Sigmoid colon (tissue), 7 donors: ENCODE results near the gene GJB2. TPM values are rescaled to one million over a fixed set of nuclear protein-coding genes. Genes with fewer than 3 reads are reported as not detected.

ENCODE experiments used
- DNase-seq: peaks from one replicate; pipeline ENCODE4 v3.0.0-alpha.2; 2019
- H3K27ac ChIP-seq, 4 donors: fragments of 200-600 bp; sonication (generic); one replicate each; pipeline ENCODE4 v1.5.1; 2016 to 2019; ENCODE audit warnings: mild to moderate bottlenecking in 1 of 4
- H3K27me3 ChIP-seq, 3 donors: fragments of 200-600 bp; sonication (generic); one replicate each; pipeline ENCODE4 v1.5.1; 2019; ENCODE audit warnings: mild to moderate bottlenecking in 1 of 3
- H3K36me3 ChIP-seq, 4 donors: fragments of 200-600 bp; sonication (generic); one replicate each; pipeline ENCODE4 v1.5.1; 2016 to 2019
- H3K4me1 ChIP-seq, 4 donors: fragments of 200-600 bp; sonication (generic); one replicate each; pipeline ENCODE4 v1.5.1; 2017 to 2019
- H3K4me3 ChIP-seq, 4 donors: fragments of 200-600 bp; sonication (generic); one replicate each; pipeline ENCODE4 v1.5.1; 2017 to 2019; ENCODE audit warnings: mild to moderate bottlenecking in 2 of 4, moderate library complexity in 1 of 4
- H3K9me3 ChIP-seq, 4 donors: fragments of 200-600 bp in 3 of 4; sonication (generic) in 3 of 4; one replicate each; pipeline versions ENCODE4 v1.5.1 to v1.6.1; 2013 to 2019
- CTCF ChIP-seq, 4 experiments: fragments of 450-650 bp in 3 of 4; fragments of 200-600 bp in 1 of 4; IDR thresholded peaks; one replicate each; pipeline ENCODE4 v1.5.1; 2016 to 2019; ENCODE audit warnings: antibody characterized with exemption in 4 of 4, mild to moderate bottlenecking in 3 of 4, moderate library complexity in 2 of 4
- EP300 ChIP-seq, 4 donors: sonication (generic); formaldehyde crosslinking; IDR thresholded peaks; one replicate each; pipeline ENCODE4 v1.6.1; 2017; ENCODE audit warnings: antibody characterized with exemption in 4 of 4
- POLR2A ChIP-seq, 2 donors: fragments of 450-650 bp; IDR thresholded peaks; one replicate each; pipeline ENCODE4 v1.6.1; 2016; ENCODE audit warnings: antibody characterized with exemption in 2 of 2, mild to moderate bottlenecking in 2 of 2, moderate library complexity in 2 of 2
- POLR2AphosphoS5 ChIP-seq, 4 donors: sonication (generic); formaldehyde crosslinking; IDR thresholded peaks; one replicate each; pipeline ENCODE4 v1.6.1; 2017; ENCODE audit warnings: antibody characterized with exemption in 4 of 4
- WGBS, 2 donors: extraction: QIAGEN DNeasy Blood & Tissue Kit; methylation state at CpG; one replicate each; pipeline ENCODE4 v1.1.7; 2013; 5-methylcytosine and 5-hydroxymethylcytosine counted together
- intact Hi-C: fragments of 100-400 bp; cut with DNase I; formaldehyde crosslinking; loops from one replicate; pipeline ENCODE4 v1.15.1; 2023
- polyA plus RNA-seq, 3 donors: library from polyadenylated mRNA; stranded (reverse); fragments of 200-250 nt; gene quantifications; one replicate each; pipeline ENCODE4 v1.2.3, GENCODE V29; 2013
- total RNA-seq, 4 donors: library from RNA; depleted of rRNA; stranded (reverse); fragments of >200 nt; gene quantifications; one replicate each; pipeline ENCODE4 v1.1.0, GENCODE V29; 2016
- donor health status: healthy with polysubstance abuse.
- donor health status: Bipolar disorder and iron deficiency.
- donor health status: healthy.

The GJB2 gene
- total and polyA plus RNA-seq, 7 donors, result 0.49 to 25.9 (median 7.3) TPM; not detected in 3

- TF ChIP-seq EP300 (IDR thresholded peaks at IDR 0.05), result no peak
- TF ChIP-seq POLR2A (IDR thresholded peaks at IDR 0.05), result no peak
- no peak for TF ChIP-seq CTCF (IDR thresholded peaks at IDR 0.05)
- TF ChIP-seq POLR2AphosphoS5 (IDR thresholded peaks at IDR 0.05), result no peak
- no peaks in the 10 kb centered on the region for H3K36me3 ChIP-seq
- no peak overlapping the region for H3K27ac ChIP-seq
- no peak for DNase-seq
- 80 to 87% methylated on average over 7 of the region's 7 CpGs for WGBS, 2 donors
- peaks cover 0 to 10% (median 8%) of the 10 kb centered on the region in 4 donors for H3K4me1 ChIP-seq
- no peaks in the 10 kb centered on the region for H3K9me3 ChIP-seq
- H3K4me3 ChIP-seq, result no peak overlapping the region
- intact Hi-C loops, result no loop called here
- H3K27me3 ChIP-seq, result peaks cover 13 to 66% (median 20%) of the 10 kb centered on the region in 3 donors
Observed at GRCh38 chr13:20145521-20145920, 47.2 kb downstream of the GJB2 start.

- Histone ChIP-seq H3K4me3 (no peak overlapping the region), H3K27ac (no peak overlapping the region), H3K4me1 (peaks cover 0 to 10% (median 8%) of the 10 kb centered on the region in 4 donors), H3K36me3 (no peaks in the 10 kb centered on the region), H3K9me3 (no peaks in the 10 kb centered on the region), H3K27me3 (peaks cover 13 to 65% (median 24%) of the 10 kb centered on the region in 3 donors)
- DNase-seq, result no peak
- intact Hi-C loops, result no loop called here
- WGBS, 2 donors, result 85 to 86% methylated on average over 12 of the region's 12 CpGs
- TF ChIP-seq EP300 (IDR thresholded peaks at IDR 0.05) (no peak), POLR2AphosphoS5 (IDR thresholded peaks at IDR 0.05) (no peak), POLR2A (IDR thresholded peaks at IDR 0.05) (no peak), CTCF (IDR thresholded peaks at IDR 0.05) (no peak)
Observed at GRCh38 chr13:20144141-20144850, 48.4 kb downstream of the GJB2 start.

GRCh38 chr13:20142927-20143480 lies 49.7 kb downstream of the GJB2 start:
- H3K9me3 ChIP-seq, result no peaks in the 10 kb centered on the region
- intact Hi-C loops, result no loop called here
- no peak overlapping the region for H3K27ac ChIP-seq
- peaks cover 0 to 10% (median 8%) of the 10 kb centered on the region in 4 donors for H3K4me1 ChIP-seq
- H3K4me3 ChIP-seq, result no peak overlapping the region
- DNase-seq, result no peak
- TF ChIP-seq POLR2AphosphoS5 (IDR thresholded peaks at IDR 0.05) (no peak), CTCF (IDR thresholded peaks at IDR 0.05) (no peak), POLR2A (IDR thresholded peaks at IDR 0.05) (no peak), EP300 (IDR thresholded peaks at IDR 0.05) (no peak)
- peaks cover 13 to 69% (median 26%) of the 10 kb centered on the region in 3 donors for H3K27me3 ChIP-seq
- H3K36me3 ChIP-seq, result no peaks in the 10 kb centered on the region
- WGBS, 2 donors, result 88 to 91% methylated on average over 30 of the region's 30 CpGs

- Histone ChIP-seq H3K36me3 (no peaks in the 10 kb centered on the region), H3K4me3 (peak overlapping the region in 1 of 4 donors; percentile 12), H3K9me3 (no peaks in the 10 kb centered on the region), H3K27me3 (peaks cover 13 to 76% (median 34%) of the 10 kb centered on the region in 3 donors), H3K4me1 (peaks cover 0 to 10% (median 8%) of the 10 kb centered on the region in 4 donors), H3K27ac (no peak overlapping the region)
- no peak for TF ChIP-seq POLR2A (IDR thresholded peaks at IDR 0.05)
- TF ChIP-seq POLR2AphosphoS5 (IDR thresholded peaks at IDR 0.05), result no peak
- no peak for TF ChIP-seq CTCF (IDR thresholded peaks at IDR 0.05)
- no peak for TF ChIP-seq EP300 (IDR thresholded peaks at IDR 0.05)
- 31 to 40% methylated on average over 84 of the region's 84 CpGs for WGBS, 2 donors
- DNase-seq, result no peak
- intact Hi-C loops, result no loop called here
Observed at GRCh38 chr13:20142023-20142926, 50.5 kb downstream of the GJB2 start.
